ENCODE data around the gene ALDH2.

Gene ALDH2

GRCh38 chr12:111846016-111846415 lies 79.3 kb downstream of the ALDH2 start:
- FAIRE-seq (no peak), DNase-seq (ENCODE audit: extremely low spot score, insufficient read length, low read depth) (no peak)

- no peak for FAIRE-seq
- DNase-seq (ENCODE audit: extremely low spot score, insufficient read length, low read depth): no peak
Observed at GRCh38 chr12:111850526-111850925, 83.8 kb downstream of the ALDH2 start.

- DNase-seq (ENCODE audit: extremely low spot score, insufficient read length, low read depth): no peak
- FAIRE-seq: no peak
Observed at GRCh38 chr12:111858186-111858585, 91.5 kb downstream of the ALDH2 start.

GRCh38 chr12:111858778-111859177 lies 92.0 kb downstream of the ALDH2 start:
- FAIRE-seq: no peak

GRCh38 chr12:111864913-111865312 lies 98.2 kb downstream of the ALDH2 start:
- DNase-seq (ENCODE audit: extremely low spot score, insufficient read length, low read depth) (no peak), FAIRE-seq (no peak)

More at GRCh38 chr12:111858778-111859177, 92.0 kb downstream of the ALDH2 start:
- DNase-seq (ENCODE audit: extremely low spot score, insufficient read length, low read depth): no peak
